CD4-positive, alpha-beta T cell treated with Interleukin-15 for 1 hour (primary cell): ENCODE measurements around the gene TH.

Experiments
- DNase-seq: peaks from one replicate; pipeline ENCODE4 v3.0.0-alpha.2; 2020

TH gene

GRCh38 chr11:2158296-2158737, 13.3 kb downstream of the TH start:
- no peak for DNase-seq

GRCh38 chr11:2157294-2158040, 14.1 kb downstream of the TH start:
- DNase-seq: no peak

- peak; percentile 32 for DNase-seq
These were observed 15.0 kb downstream of the TH start for GRCh38 chr11:2156416-2157182.

- no peak for DNase-seq
These were observed 16.1 kb downstream of the TH start for GRCh38 chr11:2155511-2155910.

- no peak for DNase-seq
These were observed 16.7 kb downstream of the TH start for GRCh38 chr11:2154889-2155288.

GRCh38 chr11:2154195-2154585, 17.4 kb downstream of the TH start:
- DNase-seq: no peak

- peak; percentile 24 for DNase-seq
These were observed 17.9 kb downstream of the TH start for GRCh38 chr11:2153581-2154194.

- DNase-seq: peak; percentile 79
These were observed 19.9 kb downstream of the TH start for GRCh38 chr11:2151500-2152257.

- no peak for DNase-seq
These were observed 21.5 kb downstream of the TH start for GRCh38 chr11:2149864-2150847.

GRCh38 chr11:2149460-2149859, 22.2 kb downstream of the TH start:
- no peak for DNase-seq

GRCh38 chr11:2148595-2148994, 23.0 kb downstream of the TH start:
- no peak for DNase-seq

GRCh38 chr11:2147391-2147790, 24.2 kb downstream of the TH start:
- DNase-seq: no peak

GRCh38 chr11:2146051-2146450, 25.6 kb downstream of the TH start:
- DNase-seq: no peak

GRCh38 chr11:2144544-2145248, 26.9 kb downstream of the TH start:
- DNase-seq: no peak

GRCh38 chr11:2143799-2144543, 27.6 kb downstream of the TH start:
- DNase-seq: no peak

GRCh38 chr11:2143477-2143798, 28.2 kb downstream of the TH start:
- DNase-seq: no peak

GRCh38 chr11:2142762-2143202, 28.8 kb downstream of the TH start:
- DNase-seq: no peak

- no peak for DNase-seq
These were observed 29.3 kb downstream of the TH start for GRCh38 chr11:2142300-2142759.

- no peak for DNase-seq
These were observed 30.9 kb downstream of the TH start for GRCh38 chr11:2140411-2141400.
